Measurements from ENCODE around the gene PAX2. TPM values are rescaled to one million over a fixed set of nuclear protein-coding genes. Genes with fewer than 3 reads are reported as not detected.

The PAX2 gene
- total RNA-seq, 1 donor: not detected

DNA sequence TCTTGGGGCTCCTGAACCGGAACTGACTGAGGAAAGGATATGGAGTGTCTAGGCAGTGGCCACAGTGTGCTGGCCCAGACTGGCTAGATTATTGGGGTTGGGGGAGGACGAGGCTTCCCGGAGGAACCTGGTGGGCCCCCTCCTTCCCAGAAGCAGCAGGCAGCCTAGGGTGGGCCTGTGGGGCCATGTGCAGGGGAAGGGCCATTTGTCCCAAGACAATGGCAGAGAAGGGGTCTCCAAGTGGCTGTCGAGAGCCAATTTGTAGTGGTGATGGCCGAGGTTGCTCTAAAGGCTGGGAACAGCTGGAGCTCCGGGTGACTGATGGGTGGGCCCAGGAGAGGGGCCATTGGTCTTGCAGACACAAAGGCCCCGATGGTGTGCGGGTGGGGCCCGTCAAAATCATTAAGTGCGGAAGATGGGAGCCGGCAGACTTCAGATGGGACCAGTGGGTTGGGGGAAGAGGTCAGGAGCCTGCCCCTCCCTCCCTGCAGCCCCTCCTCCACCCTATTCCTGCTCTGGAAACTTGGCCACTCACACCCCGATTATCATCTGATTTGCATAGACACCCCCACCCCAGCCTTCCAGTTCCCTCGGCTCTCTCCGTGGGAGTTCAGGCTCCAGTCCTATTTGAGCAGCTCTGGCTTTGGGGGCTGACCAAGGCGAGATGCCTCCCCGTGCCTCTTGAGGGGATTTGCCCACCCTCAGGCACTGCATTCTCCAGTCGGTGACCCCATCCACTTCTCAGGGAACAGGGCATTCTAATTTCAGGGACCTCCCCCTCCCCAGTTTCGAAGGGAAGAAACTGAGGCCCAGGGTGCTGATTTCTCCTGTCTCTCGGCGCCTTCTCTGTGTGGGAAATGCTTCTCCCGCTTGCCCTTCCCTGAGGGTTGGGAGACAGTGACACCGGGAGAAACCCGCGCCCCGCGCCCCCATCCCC is 36.0 kb upstream of the PAX2 start:
- DNase-seq (ENCODE audit: low read depth): no peak
- TF ChIP-seq, protein P1, sequence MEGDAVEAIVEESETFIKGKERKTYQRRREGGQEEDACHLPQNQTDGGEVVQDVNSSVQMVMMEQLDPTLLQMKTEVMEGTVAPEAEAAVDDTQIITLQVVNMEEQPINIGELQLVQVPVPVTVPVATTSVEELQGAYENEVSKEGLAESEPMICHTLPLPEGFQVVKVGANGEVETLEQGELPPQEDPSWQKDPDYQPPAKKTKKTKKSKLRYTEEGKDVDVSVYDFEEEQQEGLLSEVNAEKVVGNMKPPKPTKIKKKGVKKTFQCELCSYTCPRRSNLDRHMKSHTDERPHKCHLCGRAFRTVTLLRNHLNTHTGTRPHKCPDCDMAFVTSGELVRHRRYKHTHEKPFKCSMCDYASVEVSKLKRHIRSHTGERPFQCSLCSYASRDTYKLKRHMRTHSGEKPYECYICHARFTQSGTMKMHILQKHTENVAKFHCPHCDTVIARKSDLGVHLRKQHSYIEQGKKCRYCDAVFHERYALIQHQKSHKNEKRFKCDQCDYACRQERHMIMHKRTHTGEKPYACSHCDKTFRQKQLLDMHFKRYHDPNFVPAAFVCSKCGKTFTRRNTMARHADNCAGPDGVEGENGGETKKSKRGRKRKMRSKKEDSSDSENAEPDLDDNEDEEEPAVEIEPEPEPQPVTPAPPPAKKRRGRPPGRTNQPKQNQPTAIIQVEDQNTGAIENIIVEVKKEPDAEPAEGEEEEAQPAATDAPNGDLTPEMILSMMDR (IDR thresholded peaks at IDR 0.05; ENCODE audit: insufficient read depth, low read length): no peak
- H3K4me3 ChIP-seq (ENCODE audit: low read depth, low read length): no peak overlapping the region

DNA sequence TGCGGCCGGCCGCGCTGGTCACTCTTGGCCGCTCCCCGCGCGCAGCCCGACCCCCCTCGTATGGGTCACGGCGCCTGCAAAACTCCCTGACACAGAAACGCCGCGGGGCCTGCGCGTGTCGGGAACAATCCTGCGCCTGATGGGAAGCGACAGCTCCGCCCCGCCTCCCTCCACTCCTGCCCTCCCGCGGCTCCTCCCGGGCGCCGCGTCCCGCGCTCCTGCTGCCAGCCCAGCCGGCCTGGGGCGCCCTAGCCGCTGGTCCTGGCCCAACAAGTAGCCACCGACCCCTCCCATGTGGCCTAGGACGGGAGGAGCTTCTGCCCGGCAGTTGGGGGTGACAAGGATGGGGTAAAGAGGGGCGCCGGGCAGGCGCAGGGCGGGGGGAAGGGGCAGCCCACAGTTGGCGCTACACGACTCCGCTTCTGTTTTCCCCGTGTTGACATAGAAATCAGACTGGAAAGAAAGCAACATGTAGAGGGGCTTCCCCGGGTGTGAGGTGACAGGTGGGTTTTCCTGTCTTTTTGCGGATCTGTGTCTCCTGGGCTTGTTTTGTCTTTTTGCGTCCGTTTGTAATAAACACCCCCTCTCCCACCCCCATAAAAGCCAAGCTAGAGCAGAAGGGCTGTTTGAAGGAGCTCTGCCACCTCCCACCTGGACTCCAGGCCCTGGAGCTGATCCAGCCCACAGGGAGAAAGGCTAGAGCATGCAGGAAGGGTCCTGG is 35.1 kb upstream of the PAX2 start:
- TF ChIP-seq, protein P1 (IDR thresholded peaks at IDR 0.05; ENCODE audit: insufficient read depth, low read length): no peak
- no peak for DNase-seq (ENCODE audit: low read depth)
- no peak overlapping the region for H3K4me3 ChIP-seq (ENCODE audit: low read depth, low read length)

DNA sequence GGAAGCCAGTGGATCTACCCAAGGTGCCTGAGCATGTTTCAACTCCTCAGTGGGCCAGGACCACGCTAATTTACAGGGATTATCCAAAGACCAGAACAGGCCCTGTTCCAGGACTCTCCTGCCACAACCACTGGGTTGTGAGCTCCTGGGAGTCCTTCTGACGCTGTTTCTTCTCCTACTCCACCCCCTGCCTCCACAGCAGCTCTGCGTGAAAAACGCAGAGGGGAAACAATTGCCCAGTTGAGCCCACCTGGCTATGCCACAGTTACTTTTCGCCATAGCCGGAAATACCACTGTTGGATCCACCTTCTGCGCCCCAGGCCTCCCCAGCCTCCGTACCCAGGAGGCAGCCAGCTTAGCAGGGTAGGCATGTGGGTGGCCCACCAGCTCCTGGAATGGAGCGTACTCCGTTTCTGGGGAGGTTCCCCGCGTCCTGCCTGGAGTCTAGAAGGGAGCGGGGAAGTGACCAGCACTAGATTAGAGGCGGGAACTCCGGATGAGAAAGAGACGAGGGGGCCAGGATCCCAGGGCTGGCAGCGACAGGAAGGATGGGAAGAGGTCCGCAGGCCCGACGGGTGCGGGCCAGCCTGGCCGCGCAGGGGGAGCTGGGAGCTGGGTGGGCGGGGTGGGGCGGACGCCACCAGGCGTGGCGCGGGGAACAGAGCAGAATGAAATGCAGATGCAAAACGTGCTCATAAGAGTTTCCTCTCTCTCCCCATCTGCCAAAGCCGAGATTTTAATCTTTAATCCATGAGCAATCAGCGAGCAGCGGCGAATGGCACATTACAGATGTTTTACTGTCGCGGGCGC is 32.1 kb upstream of the PAX2 start:
- TF ChIP-seq, protein P1 (IDR thresholded peaks at IDR 0.05; ENCODE audit: insufficient read depth, low read length): no peak
- no peak overlapping the region for H3K4me3 ChIP-seq (ENCODE audit: low read depth, low read length)
- no peak for DNase-seq (ENCODE audit: low read depth)

DNA sequence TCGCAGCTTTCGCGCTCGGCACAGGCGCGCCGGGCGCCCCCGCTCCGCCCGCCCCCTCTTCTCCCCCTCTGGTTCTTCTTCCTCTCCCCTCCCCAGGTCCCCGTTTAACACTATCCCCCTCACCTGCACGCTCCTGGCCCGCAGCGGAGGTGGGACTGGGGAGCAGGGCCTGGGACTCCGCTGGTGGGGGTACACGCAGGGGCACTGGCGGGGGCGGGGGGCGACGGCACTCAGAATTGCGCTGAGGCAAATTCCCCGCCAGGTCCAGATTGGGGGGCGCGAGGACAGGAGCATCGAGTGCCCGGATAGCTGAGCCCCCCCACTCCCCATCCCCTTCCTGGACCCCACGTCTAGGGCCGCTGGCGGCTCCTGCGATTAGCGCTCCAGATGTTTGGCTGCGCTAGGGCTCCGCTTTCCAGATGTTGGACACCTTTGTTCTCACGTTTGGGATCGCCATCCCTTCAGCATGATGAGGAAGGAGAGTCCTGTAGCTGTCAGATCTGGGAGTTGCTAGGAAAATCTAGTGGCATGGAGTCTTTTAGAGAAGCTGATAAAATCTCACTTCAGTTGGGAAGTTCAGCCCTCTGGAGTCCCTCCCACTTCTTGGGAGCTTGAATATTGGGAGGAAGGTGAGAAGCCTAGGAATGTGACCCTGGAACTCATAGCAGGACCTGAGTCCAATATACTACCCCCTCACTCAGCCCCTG is 31.4 kb upstream of the PAX2 start:
- no peak for DNase-seq (ENCODE audit: low read depth)
- TF ChIP-seq, protein P1 (IDR thresholded peaks at IDR 0.05; ENCODE audit: insufficient read depth, low read length): no peak
- H3K4me3 ChIP-seq (ENCODE audit: low read depth, low read length): no peak overlapping the region

DNA sequence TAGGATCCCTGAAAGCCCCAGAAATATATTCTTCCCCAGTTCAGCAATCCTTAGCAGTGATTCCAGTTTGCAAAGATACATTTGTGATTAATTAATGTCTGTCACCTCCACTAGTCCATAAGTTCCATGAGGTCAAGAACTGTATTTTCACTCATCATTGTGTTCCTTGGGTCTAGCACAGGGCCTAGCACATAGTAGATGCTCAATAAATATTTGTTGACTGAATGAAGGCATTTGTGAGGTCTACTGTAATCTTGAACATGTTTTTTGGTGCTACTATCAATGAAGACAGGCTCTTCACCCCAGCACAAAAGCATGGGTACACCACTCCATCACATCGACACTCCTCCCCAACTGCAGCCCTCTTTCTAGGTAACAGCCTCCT is 30.8 kb upstream of the PAX2 start:
- TF ChIP-seq, protein P1 (IDR thresholded peaks at IDR 0.05; ENCODE audit: insufficient read depth, low read length): no peak
- no peak for DNase-seq (ENCODE audit: low read depth)
- no peak overlapping the region for H3K4me3 ChIP-seq (ENCODE audit: low read depth, low read length)

DNA sequence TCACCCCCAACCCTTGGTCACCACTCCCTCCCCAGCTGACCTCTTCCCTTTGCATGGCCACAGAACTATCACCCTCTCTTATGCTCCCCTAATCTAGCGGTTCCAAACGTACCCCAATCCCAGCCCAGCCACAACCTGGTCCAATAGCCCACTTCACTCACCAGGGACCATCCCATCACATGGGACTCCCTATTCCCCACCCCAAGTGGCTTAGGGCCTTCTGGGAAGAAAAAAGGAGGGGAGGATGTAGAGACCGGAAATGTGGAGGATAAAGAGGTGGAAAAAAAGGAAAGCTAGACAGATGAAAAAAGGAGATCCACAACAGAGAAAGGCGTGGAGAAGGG is 30.3 kb upstream of the PAX2 start:
- DNase-seq (ENCODE audit: low read depth): no peak
- TF ChIP-seq, protein P1 (IDR thresholded peaks at IDR 0.05; ENCODE audit: insufficient read depth, low read length): no peak
- no peak overlapping the region for H3K4me3 ChIP-seq (ENCODE audit: low read depth, low read length)

All from fibroblast of the aortic adventitia (primary cell).